SK-N-SH (cell line): ENCODE measurements around the gene FRMD1. TPM values are rescaled to one million over a fixed set of nuclear protein-coding genes. Genes with fewer than 3 reads are reported as not detected.

ENCODE experiments used
- CTCF ChIA-PET: fragments of 300-600, 350-600 bp; formaldehyde crosslinking; extraction: SDS; loops from one replicate; lab custom pipeline; 2021; lab: Yijun Ruan, JAX
- POLR2A ChIA-PET: fragments of 350-600 bp; sonication (Branson Sonifier 250); formaldehyde crosslinking; extraction: SDS; loops from one replicate; lab custom pipeline; 2020; ENCODE audit warnings: antibody characterized with exemption, inconsistent platforms; lab: Yijun Ruan, JAX
- DNase-seq: peaks from one replicate; pipeline ENCODE4 v3.0.0; 2012
- H2AFZ ChIP-seq: fragments of 200-600 bp; sonication (generic); 2 replicates; pipeline ENCODE4 v1.8.1; 2016; ENCODE audit warnings: antibody characterized with exemption, mild to moderate bottlenecking, low read depth
- H3F3A ChIP-seq: fragments of 200-600 bp; sonication (generic); replicated peaks from 2 replicates; pipeline ENCODE3; 2016; ENCODE audit warnings: antibody characterized with exemption, mild to moderate bottlenecking; ENCODE audit not compliant: insufficient read depth
- H3K27ac ChIP-seq, 2 experiments: fragments of 200-500 bp in 1 of 2; fragments of 200-600 bp in 1 of 2; sonication (Bioruptor generic) in 1 of 2; sonication (generic), shearing (Covaris generic) in 1 of 2; 2 replicates each; pipeline versions ENCODE4 v1.5.1 to v1.6.1; 2014 to 2016; ENCODE audit warnings: low read depth in 2 of 2, inconsistent platforms in 1 of 2, low read length in 1 of 2, mild to moderate bottlenecking in 1 of 2, mixed read lengths in 1 of 2
- H3K27me3 ChIP-seq: fragments of 200-600 bp; sonication (generic), shearing (Covaris generic); 2 replicates; pipeline ENCODE4 v1.6.1; 2016; ENCODE audit warnings: mixed run types; ENCODE audit not compliant: insufficient read depth
- H3K36me3 ChIP-seq, 2 experiments: fragments of 200-500 bp in 1 of 2; fragments of 200-600 bp in 1 of 2; sonication (Bioruptor generic) in 1 of 2; sonication (generic) in 1 of 2; replicated peaks in 1 of 2; 2 replicates each; pipeline versions ENCODE3 to v1.5.1; 2014 to 2016; ENCODE audit warnings: low read length in 1 of 2, mild to moderate bottlenecking in 1 of 2; ENCODE audit not compliant: insufficient read depth in 2 of 2, control insufficient read depth in 1 of 2
- H3K4me1 ChIP-seq, 2 experiments: fragments of 200-500 bp in 1 of 2; fragments of 200-600 bp in 1 of 2; sonication (Bioruptor generic) in 1 of 2; sonication (generic), shearing (Covaris generic) in 1 of 2; 2 replicates each; pipeline versions ENCODE4 v1.5.1 to v1.6.1; 2014 to 2016; ENCODE audit warnings: low read depth in 1 of 2, low read length in 1 of 2, mixed run types in 1 of 2; ENCODE audit not compliant: insufficient read depth in 2 of 2, control insufficient read depth in 1 of 2
- H3K4me2 ChIP-seq: fragments of 200-600 bp; sonication (generic), shearing (Covaris generic); 2 replicates; pipeline ENCODE4 v1.6.1; 2017; ENCODE audit warnings: mixed run types
- H3K4me3 ChIP-seq, 2 experiments: fragments of 200-500 bp in 1 of 2; fragments of 200-600 bp in 1 of 2; sonication (Bioruptor generic) in 1 of 2; sonication (generic), shearing (Covaris generic) in 1 of 2; 2 replicates each; pipeline versions ENCODE4 v1.5.1 to v1.8.1; 2014 to 2016; ENCODE audit warnings: low read depth in 2 of 2, inconsistent platforms in 1 of 2, low read length in 1 of 2, mild to moderate bottlenecking in 1 of 2, mixed read lengths in 1 of 2, moderate library complexity in 1 of 2
- H3K79me2 ChIP-seq: fragments of 200-600 bp; sonication (generic); 2 replicates; pipeline ENCODE4 v1.8.1; 2017; ENCODE audit warnings: mild to moderate bottlenecking; ENCODE audit not compliant: insufficient read depth
- H3K9ac ChIP-seq: fragments of 200-600 bp; sonication (generic); 2 replicates; pipeline ENCODE4 v1.6.1; 2017; ENCODE audit warnings: mixed run types
- H3K9me2 ChIP-seq: fragments of 200-600 bp; sonication (generic); 2 replicates; pipeline ENCODE4 v1.6.1; 2017; ENCODE audit warnings: mixed run types
- H3K9me3 ChIP-seq: fragments of 200-600 bp; sonication (generic); 2 replicates; pipeline ENCODE4 v1.6.1; 2017; ENCODE audit warnings: mixed run types, mild to moderate bottlenecking, moderate library complexity
- H4K20me1 ChIP-seq: fragments of 200-600 bp; sonication (generic); 2 replicates; pipeline ENCODE4 v1.6.1; 2017; ENCODE audit warnings: mild to moderate bottlenecking, mixed run types; ENCODE audit not compliant: insufficient read depth
- CHD2 ChIP-seq: fragments of 150-350 bp; IDR thresholded peaks from 2 replicates; pipeline ENCODE4 v1.6.1; 2018; ENCODE audit warnings: low read length; ENCODE audit not compliant: partially characterized antibody
- EZH2phosphoT487 ChIP-seq: fragments of 200-600 bp; sonication (generic); IDR thresholded peaks from 2 replicates; pipeline ENCODE4 v1.6.1; 2017; ENCODE audit warnings: low read depth, mixed run types, mild to moderate bottlenecking, antibody characterized with exemption, moderate library complexity, borderline replicate concordance
- FOXJ3 ChIP-seq: sonication (generic); formaldehyde crosslinking; IDR thresholded peaks from 2 replicates; pipeline ENCODE4 v1.5.1; 2020; ENCODE audit warnings: mild to moderate bottlenecking, missing genetic modification reagents
- FOXM1 ChIP-seq: IDR thresholded peaks from 2 replicates; pipeline ENCODE4 v1.4.0; 2012; ENCODE audit warnings: low read depth, mild to moderate bottlenecking
- RAD21 ChIP-seq: IDR thresholded peaks from 2 replicates; pipeline ENCODE4 v1.6.1; 2012; ENCODE audit warnings: mild to moderate bottlenecking, low read length
- SIN3A ChIP-seq: IDR thresholded peaks from 2 replicates; pipeline ENCODE4 v1.6.1; 2012; ENCODE audit warnings: low read depth, mild to moderate bottlenecking, low read length, moderate library complexity, borderline replicate concordance
- TAF1 ChIP-seq: IDR thresholded peaks from 2 replicates; pipeline ENCODE4 v1.6.1; 2012; ENCODE audit warnings: low read depth, mild to moderate bottlenecking, low read length, moderate library complexity, borderline replicate concordance
- whole genome bisulfite sequencing: methylation state at CpG from one replicate; pipeline ENCODE4 v1.1.6; 2017; ENCODE audit warnings: low lambda C conversion rate; 5-methylcytosine and 5-hydroxymethylcytosine counted together
- polyA plus RNA-seq, 3 experiments: library from polyadenylated mRNA; depleted of rRNA; stranded (reverse); fragments of >200 nt; gene quantifications; 2 replicates each; pipeline ENCODE4 v1.2.3, GENCODE V29; 2012
- TF ChIP-seq, protein P1 (sequence below): fragments of 200-600 bp; sonication (generic); IDR thresholded peaks from 2 replicates; pipeline ENCODE4 v1.6.1; 2017; ENCODE audit warnings: antibody characterized with exemption, mild to moderate bottlenecking, moderate library complexity
- TF ChIP-seq, protein P2 (sequence below): IDR thresholded peaks from 2 replicates; pipeline ENCODE4 v1.4.0; 2012; ENCODE audit warnings: low read depth

FRMD1 gene
- polyA plus RNA-seq, 1 of the 3 experiments (the other 2 are of a cell fraction), result not detected

GRCh38 chr6:168045706-168046620 lies 33.0 kb downstream of the FRMD1 start (continued):
- TF ChIP-seq, protein P1, sequence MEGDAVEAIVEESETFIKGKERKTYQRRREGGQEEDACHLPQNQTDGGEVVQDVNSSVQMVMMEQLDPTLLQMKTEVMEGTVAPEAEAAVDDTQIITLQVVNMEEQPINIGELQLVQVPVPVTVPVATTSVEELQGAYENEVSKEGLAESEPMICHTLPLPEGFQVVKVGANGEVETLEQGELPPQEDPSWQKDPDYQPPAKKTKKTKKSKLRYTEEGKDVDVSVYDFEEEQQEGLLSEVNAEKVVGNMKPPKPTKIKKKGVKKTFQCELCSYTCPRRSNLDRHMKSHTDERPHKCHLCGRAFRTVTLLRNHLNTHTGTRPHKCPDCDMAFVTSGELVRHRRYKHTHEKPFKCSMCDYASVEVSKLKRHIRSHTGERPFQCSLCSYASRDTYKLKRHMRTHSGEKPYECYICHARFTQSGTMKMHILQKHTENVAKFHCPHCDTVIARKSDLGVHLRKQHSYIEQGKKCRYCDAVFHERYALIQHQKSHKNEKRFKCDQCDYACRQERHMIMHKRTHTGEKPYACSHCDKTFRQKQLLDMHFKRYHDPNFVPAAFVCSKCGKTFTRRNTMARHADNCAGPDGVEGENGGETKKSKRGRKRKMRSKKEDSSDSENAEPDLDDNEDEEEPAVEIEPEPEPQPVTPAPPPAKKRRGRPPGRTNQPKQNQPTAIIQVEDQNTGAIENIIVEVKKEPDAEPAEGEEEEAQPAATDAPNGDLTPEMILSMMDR, result no peak
- TF ChIP-seq TAF1 (no peak), EZH2phosphoT487 (no peak)

- H3K9me3 ChIP-seq, result no peaks in the 10 kb centered on the region
- WGBS, result 74% methylated on average over 16 of the region's 19 CpGs
- H3K4me3 ChIP-seq, result no peak overlapping the region
- POLR2A ChIA-PET, result interaction anchor here (0.6 kb wide), 1 partner anchor 20 kb away, joined by 3 read pairs; no protein-coding TSS in a partner anchor
- H3K4me1 ChIP-seq, result peaks cover 0 to 10% of the 10 kb centered on the region in 2 experiments; a peak in 1 of 4 replicates
- TF ChIP-seq RAD21 (0 out of 2 replicates have a peak, but pooled peaks have one; percentile 13), FOXJ3 (no peak), SIN3A (no peak)
- TF ChIP-seq, all 33 proteins: peak for 1
- Histone ChIP-seq H3K27me3 (no peaks in the 10 kb centered on the region), H4K20me1 (no peaks in the 10 kb centered on the region), H3K79me2 (no peaks in the 10 kb centered on the region), H2AFZ (no peak overlapping the region), H3K27ac (no peak overlapping the region), H3K9ac (no peak overlapping the region), H3K9me2 (no peaks in the 10 kb centered on the region), H3K4me2 (no peak overlapping the region), H3F3A (no peaks in the 10 kb centered on the region), H3K36me3 (no peaks in the 10 kb centered on the region)
- CTCF ChIA-PET, result interaction anchor here (1.0 to 2.6 kb wide), 7 partner anchors 12 to 132 kb away, joined by 3 to 11 read pairs (median 4); no protein-coding TSS in a partner anchor
- DNase-seq, result no peak
Measured at GRCh38 chr6:168045141-168045691, 33.8 kb downstream of the FRMD1 start.

DNA sequence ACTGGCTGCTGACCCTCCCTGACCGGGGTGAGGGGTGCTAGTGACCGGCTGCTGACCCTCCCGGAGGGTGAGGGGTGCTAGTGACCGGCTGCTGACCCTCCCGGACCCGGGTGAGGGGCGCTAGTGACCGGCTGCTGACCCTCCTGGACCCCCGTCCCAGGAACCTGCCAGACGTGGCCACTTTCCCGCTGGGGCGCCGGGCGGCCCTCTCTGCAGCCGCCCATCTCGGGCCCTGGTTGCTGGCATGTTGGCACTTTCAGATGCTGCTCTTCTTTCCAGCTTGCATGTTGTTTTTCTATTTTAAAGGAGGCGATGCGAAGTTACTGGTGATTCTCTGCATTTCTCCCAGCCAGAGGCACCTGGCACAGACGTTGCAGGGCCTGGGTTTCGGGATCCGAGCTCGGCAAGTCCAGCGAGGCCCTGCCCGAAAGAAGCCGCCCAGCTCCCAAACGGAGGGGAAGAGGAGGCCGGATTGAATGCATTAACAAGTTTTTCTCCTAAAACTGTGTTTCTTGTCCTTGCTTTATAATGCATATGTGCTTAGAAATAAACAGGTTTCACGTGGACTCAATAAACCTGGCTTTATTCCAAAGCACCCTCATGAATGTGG lies 34.4 kb downstream of the FRMD1 start:
- Histone ChIP-seq H3K79me2 (no peaks in the 10 kb centered on the region), H3K9me2 (no peaks in the 10 kb centered on the region), H2AFZ (no peak overlapping the region), H3K4me1 (peaks cover 0 to 10% of the 10 kb centered on the region in 2 experiments; a peak in 1 of 4 replicates), H3K36me3 (no peaks in the 10 kb centered on the region), H3K27ac (no peak overlapping the region), H3K9ac (no peak overlapping the region), H3F3A (no peaks in the 10 kb centered on the region), H3K9me3 (no peaks in the 10 kb centered on the region), H3K4me3 (no peak overlapping the region)
- ChIA-PET CTCF (interaction anchor here (1.0 to 2.6 kb wide), 5 partner anchors 11 to 88 kb away, joined by 3 to 11 read pairs (median 4); no protein-coding TSS in a partner anchor), POLR2A (interaction anchor here (0.6 kb wide), 1 partner anchor 21 kb away, joined by 3 read pairs; no protein-coding TSS in a partner anchor)
- TF ChIP-seq, protein P2, sequence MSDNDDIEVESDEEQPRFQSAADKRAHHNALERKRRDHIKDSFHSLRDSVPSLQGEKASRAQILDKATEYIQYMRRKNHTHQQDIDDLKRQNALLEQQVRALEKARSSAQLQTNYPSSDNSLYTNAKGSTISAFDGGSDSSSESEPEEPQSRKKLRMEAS, result no peak
- TF ChIP-seq CHD2 (no peak), FOXM1 (no peak)
- TF ChIP-seq, all 33 proteins: peak for 0
- Histone ChIP-seq H3K4me2 (no peak overlapping the region), H3K27me3 (no peaks in the 10 kb centered on the region), H4K20me1 (no peaks in the 10 kb centered on the region)
- no peak for DNase-seq
- WGBS, result 80% methylated on average over 17 of the region's 28 CpGs
